DND-41 (cell line): ENCODE results near the gene MS4A4E.
"Not testable (repeated sequence)": the region's sequence is repeated elsewhere in the genome, so short reads cannot be mapped to it uniquely, and the experiment has no call there.

Experiments
- EZH2 ChIP-seq: IDR thresholded peaks from 3 replicates; pipeline ENCODE4 v1.6.1; 2012; ENCODE audit warnings: borderline replicate concordance, low read depth, mild to moderate bottlenecking, moderate library complexity, low read length, inconsistent platforms; ENCODE audit not compliant: severe bottlenecking
- TF ChIP-seq, protein P1 (sequence below): IDR thresholded peaks from 2 replicates; pipeline ENCODE4 v1.5.1; 2012; ENCODE audit warnings: borderline replicate concordance, low read length, moderate library complexity, mild to moderate bottlenecking; ENCODE audit not compliant: poor library complexity, severe bottlenecking; ENCODE audit errors: extremely low read depth

DNA sequence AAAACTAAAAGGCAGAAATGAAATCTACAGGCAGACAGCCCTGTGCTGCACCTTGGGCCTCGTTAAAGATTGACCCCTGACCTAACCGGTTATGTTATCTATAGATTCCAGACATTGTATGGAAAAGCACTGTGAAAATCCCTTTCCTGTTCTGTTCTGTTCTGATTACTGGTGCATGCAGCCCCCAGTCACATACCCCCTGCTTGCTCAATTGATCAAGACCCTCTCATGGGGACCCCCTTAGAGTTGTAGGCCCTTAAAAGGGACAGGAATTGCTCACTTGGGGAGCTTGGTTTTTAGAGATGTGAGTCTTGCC is 57.5 kb downstream of the MS4A4E start:
- TF ChIP-seq, protein P1, sequence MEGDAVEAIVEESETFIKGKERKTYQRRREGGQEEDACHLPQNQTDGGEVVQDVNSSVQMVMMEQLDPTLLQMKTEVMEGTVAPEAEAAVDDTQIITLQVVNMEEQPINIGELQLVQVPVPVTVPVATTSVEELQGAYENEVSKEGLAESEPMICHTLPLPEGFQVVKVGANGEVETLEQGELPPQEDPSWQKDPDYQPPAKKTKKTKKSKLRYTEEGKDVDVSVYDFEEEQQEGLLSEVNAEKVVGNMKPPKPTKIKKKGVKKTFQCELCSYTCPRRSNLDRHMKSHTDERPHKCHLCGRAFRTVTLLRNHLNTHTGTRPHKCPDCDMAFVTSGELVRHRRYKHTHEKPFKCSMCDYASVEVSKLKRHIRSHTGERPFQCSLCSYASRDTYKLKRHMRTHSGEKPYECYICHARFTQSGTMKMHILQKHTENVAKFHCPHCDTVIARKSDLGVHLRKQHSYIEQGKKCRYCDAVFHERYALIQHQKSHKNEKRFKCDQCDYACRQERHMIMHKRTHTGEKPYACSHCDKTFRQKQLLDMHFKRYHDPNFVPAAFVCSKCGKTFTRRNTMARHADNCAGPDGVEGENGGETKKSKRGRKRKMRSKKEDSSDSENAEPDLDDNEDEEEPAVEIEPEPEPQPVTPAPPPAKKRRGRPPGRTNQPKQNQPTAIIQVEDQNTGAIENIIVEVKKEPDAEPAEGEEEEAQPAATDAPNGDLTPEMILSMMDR, result not testable (repeated sequence)
- TF ChIP-seq EZH2, result not testable (repeated sequence)
